Measurements from ENCODE around the gene OR5P2. TPM values are rescaled to one million over a fixed set of nuclear protein-coding genes. Genes with fewer than 3 reads are reported as not detected.

The OR5P2 gene
- total and polyA plus RNA-seq, 10 of the 15 experiments (the other 5 are each of a cell fraction or from before 2014, with no cell fraction given), result not detected

DNA sequence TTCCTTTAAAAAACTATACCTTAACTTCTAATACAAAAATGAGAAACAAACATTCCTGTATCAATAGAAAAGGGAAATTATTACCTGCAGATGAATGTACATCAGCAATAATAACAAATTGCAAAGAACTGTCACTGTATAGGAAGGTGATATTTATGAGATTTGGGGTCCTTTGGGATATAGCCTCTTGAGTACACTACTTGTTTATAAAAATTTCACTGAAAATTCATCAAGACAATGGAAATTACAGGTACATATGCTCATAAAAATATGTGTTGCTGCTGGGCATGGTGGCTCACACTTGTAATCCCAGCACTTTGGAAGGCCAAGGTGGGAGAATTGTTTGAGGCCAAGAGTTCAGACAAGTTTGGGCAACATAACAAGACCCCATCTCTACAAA lies 34.0 kb upstream of the OR5P2 start, which contains the start of gene OR5P3 (continued):
- TF ChIP-seq NFYA (IDR thresholded peaks at IDR 0.05; ENCODE audit: borderline replicate concordance, low read depth, low read length), result no peak

GRCh38 chr11:7826324-7826723 lies 29.6 kb upstream of the OR5P2 start:
- intact Hi-C loops (cut with micrococcal nuclease; ENCODE audit: unreplicated experiment), result no loop called here
- DNase-seq (ENCODE audit: low read depth, low spot score), result no peak
- POLR2A ChIA-PET, result no interaction called here
- TF ChIP-seq STAT1 (conservative IDR thresholded peaks at IDR 0.05) (no peak), JUNB (IDR thresholded peaks at IDR 0.05) (no peak), RELB (IDR thresholded peaks at IDR 0.05; ENCODE audit: low read depth) (no peak), CREB1 (IDR thresholded peaks at IDR 0.05; ENCODE audit: low read depth) (no peak), CEBPB (IDR thresholded peaks at IDR 0.05; ENCODE audit: borderline replicate concordance in 1 of 2, low read depth in 2 of 2, low read length in 2 of 2) (no peak), HCFC1 (IDR thresholded peaks at IDR 0.05; ENCODE audit: low read length) (no peak), IRF3 (IDR thresholded peaks at IDR 0.05) (no peak), ZBTB33 (IDR thresholded peaks at IDR 0.05) (no peak), ZSCAN29 (IDR thresholded peaks at IDR 0.05) (no peak), RB1 (IDR thresholded peaks at IDR 0.05; ENCODE audit: borderline replicate concordance) (no peak), IKZF2 (IDR thresholded peaks at IDR 0.05) (no peak), CHD2 (IDR thresholded peaks at IDR 0.05; ENCODE audit: borderline replicate concordance, low read depth, low read length) (no peak), STAT3 (IDR thresholded peaks at IDR 0.05; ENCODE audit: low read depth, low read length) (no peak), SKIL (IDR thresholded peaks at IDR 0.05; ENCODE audit: low read depth, poor library complexity, severe bottlenecking) (no peak), RCOR1 (conservative IDR thresholded peaks at IDR 0.05; ENCODE audit: low read depth, low read length) (no peak)

More at GRCh38 chr11:7826324-7826723, 29.6 kb upstream of the OR5P2 start:
- Histone ChIP-seq H3K4me3 (no peak overlapping the region), H3K4me1 (ENCODE audit: control insufficient read depth, insufficient read depth, low read length) (no peaks in the 10 kb centered on the region), H3K9ac (ENCODE audit: control insufficient read depth, insufficient read depth, low read length) (no peak overlapping the region), H4K20me1 (ENCODE audit: control insufficient read depth, insufficient read depth) (no peaks in the 10 kb centered on the region), H3K9me3 (replicated peaks; ENCODE audit: control insufficient read depth, insufficient read depth, low read length) (no peaks in the 10 kb centered on the region), H3K4me2 (ENCODE audit: control insufficient read depth, insufficient read depth) (no peak overlapping the region), H3K27me3 (replicated peaks in 1 of 2; ENCODE audit: control insufficient read depth in 2 of 2, insufficient read depth in 2 of 2, low read length in 1 of 2) (no peaks in the 10 kb centered on the region), H3K36me3 (ENCODE audit: control insufficient read depth in 2 of 2, insufficient read depth in 2 of 2, low read length in 1 of 2) (no peaks in the 10 kb centered on the region), H2AFZ (ENCODE audit: control insufficient read depth, low read depth, low read length) (no peak overlapping the region), H3K79me2 (ENCODE audit: control insufficient read depth, insufficient read depth, low read length) (no peaks in the 10 kb centered on the region), H3K27ac (ENCODE audit: control insufficient read depth, insufficient read depth) (no peak overlapping the region)
- BruUV-seq (replicated peaks), result no TSS peak
- RAD21 ChIA-PET (ENCODE audit: unreplicated experiment), result no interaction called here
- 0% methylated on average over 3 of the region's 3 CpGs for WGBS (ENCODE audit: insufficient coverage, insufficient replicate concordance, low lambda C conversion rate, missing lambda C conversion rate)
- no peak for FAIRE-seq
- in situ Hi-C loops (cut with MboI), result no loop called here
- no peak for ATAC-seq
- CTCF ChIA-PET, result no interaction called here
- SMC1A ChIA-PET (ENCODE audit: uncharacterized antibody, unreplicated experiment), result interaction anchor here (1.7 kb wide), 1 partner anchor 12 kb away, joined by 3 read pairs; no protein-coding TSS in a partner anchor
